ENCODE results near the gene AKR1C8. TPM values are rescaled to one million over a fixed set of nuclear protein-coding genes. Genes with fewer than 3 reads are reported as not detected.
"Not testable (repeated sequence)": the region's sequence is repeated elsewhere in the genome, so short reads cannot be mapped to it uniquely, and the experiment has no call there.

AKR1C8 gene
- polyA plus RNA-seq, 1 experiment = not detected

GRCh38 chr10:5219262-5219661 lies 34.3 kb upstream of the AKR1C8 start:
- Histone ChIP-seq H3K27me3 (ENCODE audit: control insufficient read depth, insufficient read depth, low read length) (no peaks in the 10 kb centered on the region), H3K4me3 (ENCODE audit: low read depth, low read length) (no peak overlapping the region), H3K27ac (ENCODE audit: low read depth, low read length) (no peak overlapping the region), H3K9me3 (ENCODE audit: control insufficient read depth, insufficient read depth, low read length) (no peaks in the 10 kb centered on the region)
- TF ChIP-seq CTCF (IDR thresholded peaks at IDR 0.05; ENCODE audit: low read depth, low read length) = no peak
- no peak for DNase-seq (ENCODE audit: low read depth, low spot score)
- POLR2A ChIA-PET = no interaction called here
- CTCF ChIA-PET = no interaction called here

- H3K4me3 ChIP-seq (ENCODE audit: low read depth, low read length) = no peak overlapping the region
- POLR2A ChIA-PET = no interaction called here
- TF ChIP-seq CTCF (IDR thresholded peaks at IDR 0.05; ENCODE audit: low read depth, low read length) = no peak
These were observed 31.9 kb upstream of the AKR1C8 start for GRCh38 chr10:5216801-5217200.

GRCh38 chr10:5211696-5212536 lies 27.0 kb upstream of the AKR1C8 start:
- ChIA-PET CTCF (no interaction called here), POLR2A (no interaction called here)
- TF ChIP-seq CTCF (IDR thresholded peaks at IDR 0.05; ENCODE audit: low read depth, low read length) = no peak
- DNase-seq (ENCODE audit: low read depth, low spot score) = no peak
- no peak overlapping the region for H3K4me3 ChIP-seq (ENCODE audit: low read depth, low read length)
- no peaks in the 10 kb centered on the region for H3K9me3 ChIP-seq (ENCODE audit: control insufficient read depth, insufficient read depth, low read length)
- no peaks in the 10 kb centered on the region for H3K27me3 ChIP-seq (ENCODE audit: control insufficient read depth, insufficient read depth, low read length)
- H3K27ac ChIP-seq (ENCODE audit: low read depth, low read length) = no peak overlapping the region

More at GRCh38 chr10:5216801-5217200, 31.9 kb upstream of the AKR1C8 start:
- H3K27ac ChIP-seq (ENCODE audit: low read depth, low read length) = no peak overlapping the region
- CTCF ChIA-PET = no interaction called here
- no peak for DNase-seq (ENCODE audit: low read depth, low spot score)
- no peaks in the 10 kb centered on the region for H3K9me3 ChIP-seq (ENCODE audit: control insufficient read depth, insufficient read depth, low read length)
- H3K27me3 ChIP-seq (ENCODE audit: control insufficient read depth, insufficient read depth, low read length) = no peaks in the 10 kb centered on the region

- CTCF ChIA-PET; DNase-seq (ENCODE audit: low read depth, low spot score); H3K9me3 ChIP-seq (ENCODE audit: control insufficient read depth, insufficient read depth, low read length); POLR2A ChIA-PET; H3K27ac ChIP-seq (ENCODE audit: low read depth, low read length); H3K27me3 ChIP-seq (ENCODE audit: control insufficient read depth, insufficient read depth, low read length); H3K4me3 ChIP-seq (ENCODE audit: low read depth, low read length): not testable (repeated sequence)
These were observed 25.3 kb upstream of the AKR1C8 start for GRCh38 chr10:5210261-5210660.

- H3K4me3 ChIP-seq (ENCODE audit: low read depth, low read length); DNase-seq (ENCODE audit: low read depth, low spot score); H3K27me3 ChIP-seq (ENCODE audit: control insufficient read depth, insufficient read depth, low read length); POLR2A ChIA-PET; H3K9me3 ChIP-seq (ENCODE audit: control insufficient read depth, insufficient read depth, low read length); H3K27ac ChIP-seq (ENCODE audit: low read depth, low read length); CTCF ChIA-PET: not testable (repeated sequence)
These were observed 24.8 kb upstream of the AKR1C8 start for GRCh38 chr10:5209776-5210175.

GRCh38 chr10:5206799-5207198 lies 21.8 kb upstream of the AKR1C8 start:
- CTCF ChIA-PET = no interaction called here
- Histone ChIP-seq H3K27ac (ENCODE audit: low read depth, low read length) (no peak overlapping the region), H3K27me3 (ENCODE audit: control insufficient read depth, insufficient read depth, low read length) (peaks cover 5% of the 10 kb centered on the region), H3K4me3 (ENCODE audit: low read depth, low read length) (no peak overlapping the region), H3K9me3 (ENCODE audit: control insufficient read depth, insufficient read depth, low read length) (no peaks in the 10 kb centered on the region)
- POLR2A ChIA-PET = no interaction called here
- TF ChIP-seq CTCF (IDR thresholded peaks at IDR 0.05; ENCODE audit: low read depth, low read length) = no peak
- no peak for DNase-seq (ENCODE audit: low read depth, low spot score)
